Right lobe of liver (tissue), 6 donors: Measurements from ENCODE around the gene DVL3. TPM values are rescaled to one million over a fixed set of nuclear protein-coding genes. Genes with fewer than 3 reads are reported as not detected.
A peak's percentile ranks its signal among the peaks of the same experiment; 100 is the strongest.

Source experiments
- ATAC-seq, 4 donors: fragments of 200-7000 bp; cut with Tn5 transposase; one replicate each; pipeline ENCODE4 v1.9.1; 2020; ENCODE audit warnings: mild to moderate bottlenecking in 4 of 4, moderate library complexity in 4 of 4
- DNase-seq, 3 donors: peaks; one replicate each; pipeline ENCODE4 v3.0.0-alpha.2; 2020
- H3K27ac ChIP-seq, 3 donors: fragments of 200-600 bp; one replicate each; pipeline ENCODE4 v1.8.0; 2022
- H3K27me3 ChIP-seq, 2 donors: fragments of 200-600 bp; one replicate each; pipeline ENCODE4 v1.8.0; 2022
- H3K36me3 ChIP-seq, 4 donors: fragments of 200-600 bp; sonication (generic) in 1 of 4; one replicate each; pipeline versions ENCODE4 v1.5.1 to v1.8.0; 2017 to 2022; ENCODE audit warnings: control low read depth in 1 of 4
- H3K4me1 ChIP-seq, 4 donors: fragments of 200-600 bp; sonication (generic) in 1 of 4; one replicate each; pipeline versions ENCODE4 v1.5.1 to v1.8.0; 2017 to 2022; ENCODE audit warnings: control low read depth in 1 of 4
- H3K4me3 ChIP-seq, 3 donors: fragments of 200-600 bp; one replicate each; pipeline ENCODE4 v1.8.0; 2022
- H3K9me3 ChIP-seq, 4 donors: fragments of 200-600 bp; sonication (generic) in 1 of 4; one replicate each; pipeline versions ENCODE4 v1.5.1 to v1.8.0; 2017 to 2022; ENCODE audit warnings: control low read depth in 1 of 4
- POLR2A ChIP-seq: fragments of 450-650 bp; IDR thresholded peaks from one replicate; pipeline ENCODE4 v1.6.1; 2017; ENCODE audit warnings: antibody characterized with exemption, mild to moderate bottlenecking
- WGBS: methylation state at CpG from one replicate; pipeline ENCODE4 v1.1.6; 2018; ENCODE audit warnings: low coverage, low lambda C conversion rate; ENCODE audit not compliant: insufficient coverage; ENCODE audit errors: missing lambda C conversion rate; 5-methylcytosine and 5-hydroxymethylcytosine counted together
- intact Hi-C, 2 donors: fragments of 100-400 bp; cut with DNase I; formaldehyde crosslinking; loops; one replicate each; pipeline versions ENCODE4 v1.11.2 to v1.14.1; 2022
- total RNA-seq, 6 experiments: library from RNA; depleted of rRNA in 2 of 6; stranded (reverse); fragments of >200 nt in 2 of 6; fragmentation: NEBNext Ultra II Directional in 3 of 6; extraction: Animal tissue kit (Norgen Biotek cat#: 25700) in 3 of 6; gene quantifications; one replicate each; pipeline versions ENCODE4 v1.1.0 to v1.2.4, GENCODE V29; 2016 to 2023
- TF ChIP-seq, protein P1 (sequence below), 4 donors: fragments of 200-600 bp in 3 of 4; fragments of 450-650 bp in 1 of 4; IDR thresholded peaks; one replicate each; pipeline versions ENCODE4 v1.5.1 to v1.8.0; 2016 to 2022; ENCODE audit warnings: antibody characterized with exemption in 4 of 4, mild to moderate bottlenecking in 2 of 4
- donor health status: DM: no; HTN: yes; CAD: no.
- donor health status: DM: no; HTN: no; CAD: no.
- donor health status: DM: no; HTN: no; CAD: no.
- donor health status: DM: no; HTN: yes; CAD: no.
- donor health status: DM: no; HTN: yes; CAD: no.

DVL3 gene
- total RNA-seq, 6 experiments from 2014 or later: 18.9 to 28.1 (median 21.8) TPM

DNA sequence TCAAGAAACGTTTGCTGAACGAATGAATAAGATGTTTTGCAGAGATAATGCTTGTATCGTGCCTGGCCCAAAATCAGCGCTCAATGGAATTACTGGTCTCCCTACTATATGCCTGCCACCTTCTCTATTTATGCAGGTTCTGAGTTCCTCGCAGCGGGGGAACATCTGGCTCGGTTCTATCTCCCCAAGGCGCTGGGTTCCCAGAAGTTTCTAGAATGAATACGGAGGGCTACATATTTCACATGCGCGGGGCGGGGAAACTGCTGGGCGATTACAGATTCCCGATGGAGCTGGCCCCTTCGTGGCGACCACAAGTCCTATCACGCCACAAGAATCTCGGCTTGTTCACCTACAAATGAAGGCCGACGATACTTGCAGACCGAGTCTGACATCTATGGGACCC lies 20.4 kb upstream of the DVL3 start:
- H3K4me1 ChIP-seq: peaks cover 0 to 11% (median 3%) of the 10 kb centered on the region in 4 donors
- H3K27ac ChIP-seq: peak overlapping the region; percentile 60 to 88 (median 64)
- no peaks in the 10 kb centered on the region for H3K9me3 ChIP-seq
- peak overlapping the region; percentile 85 to 90 (median 88) for H3K4me3 ChIP-seq
- no peak for DNase-seq
- intact Hi-C loops: no loop called here
- no peaks in the 10 kb centered on the region for H3K27me3 ChIP-seq
- TF ChIP-seq, protein P1, sequence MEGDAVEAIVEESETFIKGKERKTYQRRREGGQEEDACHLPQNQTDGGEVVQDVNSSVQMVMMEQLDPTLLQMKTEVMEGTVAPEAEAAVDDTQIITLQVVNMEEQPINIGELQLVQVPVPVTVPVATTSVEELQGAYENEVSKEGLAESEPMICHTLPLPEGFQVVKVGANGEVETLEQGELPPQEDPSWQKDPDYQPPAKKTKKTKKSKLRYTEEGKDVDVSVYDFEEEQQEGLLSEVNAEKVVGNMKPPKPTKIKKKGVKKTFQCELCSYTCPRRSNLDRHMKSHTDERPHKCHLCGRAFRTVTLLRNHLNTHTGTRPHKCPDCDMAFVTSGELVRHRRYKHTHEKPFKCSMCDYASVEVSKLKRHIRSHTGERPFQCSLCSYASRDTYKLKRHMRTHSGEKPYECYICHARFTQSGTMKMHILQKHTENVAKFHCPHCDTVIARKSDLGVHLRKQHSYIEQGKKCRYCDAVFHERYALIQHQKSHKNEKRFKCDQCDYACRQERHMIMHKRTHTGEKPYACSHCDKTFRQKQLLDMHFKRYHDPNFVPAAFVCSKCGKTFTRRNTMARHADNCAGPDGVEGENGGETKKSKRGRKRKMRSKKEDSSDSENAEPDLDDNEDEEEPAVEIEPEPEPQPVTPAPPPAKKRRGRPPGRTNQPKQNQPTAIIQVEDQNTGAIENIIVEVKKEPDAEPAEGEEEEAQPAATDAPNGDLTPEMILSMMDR (IDR thresholded peaks at IDR 0.05): no peak
- TF ChIP-seq POLR2A: no peak
- peaks cover 0 to 5% (median 2%) of the 10 kb centered on the region in 4 donors for H3K36me3 ChIP-seq
- WGBS: 0% methylated on average over 16 of the region's 21 CpGs
- peak in 3 of 4 donors; percentile 22 to 41 (median 30) for ATAC-seq

DNA sequence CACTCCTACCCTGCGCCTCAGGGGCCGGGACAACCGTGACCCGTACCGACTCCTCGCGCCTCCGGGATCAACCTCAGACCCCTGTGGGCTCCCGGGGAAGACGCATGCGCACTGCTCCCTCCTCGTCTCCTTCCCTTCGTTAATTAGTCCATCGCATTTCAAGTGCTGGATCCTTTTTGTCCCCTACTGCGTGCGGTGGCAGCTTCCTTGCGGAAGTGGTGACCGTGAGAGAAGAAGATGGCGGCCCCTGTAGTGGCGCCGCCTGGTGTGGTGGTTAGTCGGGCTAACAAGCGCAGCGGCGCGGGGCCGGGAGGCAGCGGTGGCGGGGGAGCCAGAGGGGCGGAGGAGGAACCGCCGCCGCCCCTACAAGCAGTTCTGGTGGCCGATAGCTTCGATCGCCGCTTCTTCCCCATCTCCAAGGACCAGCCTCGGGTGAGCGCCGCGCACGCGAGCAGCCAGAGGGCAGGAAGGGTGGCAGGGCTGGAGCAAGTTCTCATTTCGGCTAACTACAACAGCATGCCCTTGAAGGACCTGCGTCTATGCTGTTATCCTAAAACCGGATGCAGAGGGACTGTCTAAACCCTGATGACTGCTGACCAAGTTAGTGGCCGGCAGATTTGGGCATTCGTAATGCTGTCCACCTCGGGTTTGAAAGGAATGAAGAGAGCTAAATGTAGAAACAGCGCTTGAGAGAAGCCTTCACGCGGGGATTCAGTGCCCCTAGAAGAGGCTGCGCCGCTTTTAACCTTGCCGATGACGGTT lies 19.8 kb upstream of the DVL3 start, which contains the start of gene EIF2B5:
EIF2B5 (plus strand) TSS at position 210 of the 762 bp plus-strand sequence; CDS start at position 238, 28 bp downstream.
- Histone ChIP-seq H3K9me3 (no peaks in the 10 kb centered on the region), H3K27ac (peak within 1 kb of the TSS; percentile 60 to 88 (median 64)), H3K4me3 (peak within 1 kb of the TSS; percentile 85 to 90 (median 88)), H3K4me1 (peaks cover 0 to 11% (median 3%) of the 10 kb centered on the region in 4 donors), H3K36me3 (peaks cover 0 to 9% (median 2%) of the 10 kb centered on the region in 4 donors), H3K27me3 (no peaks in the 10 kb centered on the region)
- peak; percentile 91 to 92 (median 92) for ATAC-seq
- TF ChIP-seq, protein P1 (IDR thresholded peaks at IDR 0.05): peak; percentile 12 to 47 (median 34)
- peak; percentile 71 for TF ChIP-seq POLR2A
- peak; percentile 92 to 96 (median 94) for DNase-seq
- intact Hi-C loops: no loop called here
- 0% methylated on average over 27 of the region's 56 CpGs for WGBS

DNA sequence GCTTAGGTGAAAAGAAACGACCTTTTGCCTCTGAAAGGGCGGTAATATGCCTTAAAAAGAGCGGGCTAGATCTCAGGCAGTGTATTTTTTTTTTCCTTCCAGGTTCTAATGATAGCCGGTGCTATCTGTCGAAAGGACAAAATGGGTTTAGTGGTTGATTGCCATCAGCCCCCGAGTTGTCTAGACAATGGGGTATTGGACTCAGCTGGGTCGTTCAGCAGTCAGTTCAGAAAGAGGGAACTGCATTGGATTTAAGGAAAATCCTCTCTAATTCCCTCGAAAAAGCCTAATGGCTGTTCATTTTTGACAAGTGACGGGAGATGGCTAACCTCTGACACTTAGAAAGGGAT lies 19.3 kb upstream of the DVL3 start:
- peaks cover 0 to 15% (median 7%) of the 10 kb centered on the region in 4 donors for H3K36me3 ChIP-seq
- H3K27me3 ChIP-seq: no peaks in the 10 kb centered on the region
- H3K4me1 ChIP-seq: peaks cover 0 to 11% (median 3%) of the 10 kb centered on the region in 4 donors
- TF ChIP-seq, protein P1 (IDR thresholded peaks at IDR 0.05): no peak
- no peak for TF ChIP-seq POLR2A
- H3K27ac ChIP-seq: peak overlapping the region; percentile 60 to 88 (median 64)
- DNase-seq (no peak), ATAC-seq (no peak)
- intact Hi-C loops: no loop called here
- H3K4me3 ChIP-seq: peak overlapping the region; percentile 85 to 90 (median 88)
- WGBS: 0% methylated on average over 9 of the region's 9 CpGs
- H3K9me3 ChIP-seq: no peaks in the 10 kb centered on the region

DNA sequence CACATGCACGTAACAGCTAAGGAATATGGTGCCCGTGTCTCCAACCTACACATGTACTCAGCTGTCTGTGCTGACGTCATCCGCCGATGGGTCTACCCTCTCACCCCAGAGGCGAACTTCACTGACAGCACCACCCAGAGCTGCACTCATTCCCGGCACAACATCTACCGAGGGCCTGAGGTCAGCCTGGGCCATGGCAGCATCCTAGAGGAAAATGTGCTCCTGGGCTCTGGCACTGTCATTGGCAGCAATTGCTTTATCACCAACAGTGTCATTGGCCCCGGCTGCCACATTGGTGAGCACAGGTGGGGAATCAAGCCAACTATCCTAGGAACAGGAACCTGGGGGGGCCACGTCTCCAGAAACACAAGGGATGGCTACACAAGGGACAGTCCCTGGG lies 14.7 kb upstream of the DVL3 start:
- TF ChIP-seq POLR2A: no peak
- TF ChIP-seq, protein P1 (IDR thresholded peaks at IDR 0.05): no peak
- H3K4me3 ChIP-seq: no peak overlapping the region
- peaks cover 8 to 58% (median 25%) of the 10 kb centered on the region in 4 donors for H3K36me3 ChIP-seq
- no peaks in the 10 kb centered on the region for H3K27me3 ChIP-seq
- WGBS: 97% methylated on average over 8 of the region's 10 CpGs
- intact Hi-C loops: loop anchor here (10.0 kb wide), 1 partner anchor 104 kb away; the partner anchor contains the start of genes ALG3 (in 2 of the 2) and EEF1AKMT4 (in 2 of the 2)
- no peak overlapping the region for H3K27ac ChIP-seq
- DNase-seq (no peak), ATAC-seq (no peak)
- no peaks in the 10 kb centered on the region for H3K9me3 ChIP-seq
- H3K4me1 ChIP-seq: peaks cover 0 to 22% (median 3%) of the 10 kb centered on the region in 4 donors
